GM18511 (cell line): ENCODE data around the gene GHRH.

Experiments used
- ATAC-seq: cut with Tn5 transposase; IDR thresholded peaks from one replicate; pipeline ENCODE4 v1.9.1; 2021; ENCODE audit warnings: mild to moderate bottlenecking, moderate library complexity; ENCODE audit not compliant: unreplicated experiment

The GHRH gene

GRCh38 chr20:37240337-37241067, 21.1 kb downstream of the GHRH start:
- no peak for ATAC-seq

- no peak for ATAC-seq
Observed at GRCh38 chr20:37238935-37239451, 22.6 kb downstream of the GHRH start.

GRCh38 chr20:37238426-37238825, 23.2 kb downstream of the GHRH start:
- ATAC-seq, result no peak

- no peak for ATAC-seq
Observed at GRCh38 chr20:37237656-37238055, 24.0 kb downstream of the GHRH start.

GRCh38 chr20:37236462-37236861, 25.2 kb downstream of the GHRH start:
- no peak for ATAC-seq

- no peak for ATAC-seq
Observed at GRCh38 chr20:37235065-37235464, 26.5 kb downstream of the GHRH start.

- no peak for ATAC-seq
Observed at GRCh38 chr20:37234254-37234581, 27.4 kb downstream of the GHRH start.

GRCh38 chr20:37233548-37234253, 27.9 kb downstream of the GHRH start:
- ATAC-seq, result no peak

GRCh38 chr20:37231947-37232630, 29.5 kb downstream of the GHRH start:
- no peak for ATAC-seq

GRCh38 chr20:37230200-37230599, 31.4 kb downstream of the GHRH start:
- ATAC-seq, result no peak

GRCh38 chr20:37229357-37229756, 32.3 kb downstream of the GHRH start:
- ATAC-seq, result no peak

GRCh38 chr20:37228656-37229055, 33.0 kb downstream of the GHRH start:
- ATAC-seq, result no peak

- no peak for ATAC-seq
Observed at GRCh38 chr20:37228082-37228481, 33.5 kb downstream of the GHRH start.

GRCh38 chr20:37226889-37227288, 34.7 kb downstream of the GHRH start:
- no peak for ATAC-seq

GRCh38 chr20:37225146-37225545, 36.5 kb downstream of the GHRH start:
- no peak for ATAC-seq

- no peak for ATAC-seq
Observed at GRCh38 chr20:37223053-37223452, 38.6 kb downstream of the GHRH start.

- no peak for ATAC-seq
Observed at GRCh38 chr20:37222086-37222485, 39.5 kb downstream of the GHRH start.

- ATAC-seq, result no peak
Observed at GRCh38 chr20:37220731-37221130, 40.9 kb downstream of the GHRH start.

GRCh38 chr20:37219751-37220668, 41.6 kb downstream of the GHRH start:
- no peak for ATAC-seq

- no peak for ATAC-seq
Observed at GRCh38 chr20:37218976-37219375, 42.6 kb downstream of the GHRH start.

GRCh38 chr20:37218441-37218840, 43.2 kb downstream of the GHRH start:
- ATAC-seq, result no peak
